ENCODE results near the gene HOXD12. TPM values are rescaled to one million over a fixed set of nuclear protein-coding genes. Genes with fewer than 3 reads are reported as not detected.

HOXD12 gene
- polyA plus RNA-seq, 3 donors = not detected

DNA sequence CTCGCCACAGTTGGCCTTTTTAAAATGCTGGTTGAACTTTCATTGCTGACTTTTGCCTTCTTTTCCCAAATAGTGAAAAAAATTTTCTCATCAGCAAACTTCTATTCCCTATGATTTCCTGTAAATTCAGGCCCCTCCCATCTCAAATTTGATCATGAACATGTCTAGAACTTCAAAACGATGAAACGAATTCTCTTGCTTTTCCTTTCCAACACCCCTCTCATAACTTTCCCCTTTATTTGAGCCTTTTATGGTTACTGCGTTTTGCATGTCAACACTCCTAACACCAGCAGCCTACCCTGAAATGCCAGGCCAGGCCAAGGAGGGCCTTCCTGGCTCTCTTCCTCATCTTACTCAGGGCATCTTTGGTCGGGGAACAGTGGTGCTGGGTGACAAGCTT is 8.7 kb upstream of the HOXD12 start:
- no peak overlapping the region for H3K27ac ChIP-seq (ENCODE audit: low read depth, low read length)
- WGBS, 3 donors = 27 to 39% (median 31%) methylated on average over 5 of the region's 5 CpGs

DNA sequence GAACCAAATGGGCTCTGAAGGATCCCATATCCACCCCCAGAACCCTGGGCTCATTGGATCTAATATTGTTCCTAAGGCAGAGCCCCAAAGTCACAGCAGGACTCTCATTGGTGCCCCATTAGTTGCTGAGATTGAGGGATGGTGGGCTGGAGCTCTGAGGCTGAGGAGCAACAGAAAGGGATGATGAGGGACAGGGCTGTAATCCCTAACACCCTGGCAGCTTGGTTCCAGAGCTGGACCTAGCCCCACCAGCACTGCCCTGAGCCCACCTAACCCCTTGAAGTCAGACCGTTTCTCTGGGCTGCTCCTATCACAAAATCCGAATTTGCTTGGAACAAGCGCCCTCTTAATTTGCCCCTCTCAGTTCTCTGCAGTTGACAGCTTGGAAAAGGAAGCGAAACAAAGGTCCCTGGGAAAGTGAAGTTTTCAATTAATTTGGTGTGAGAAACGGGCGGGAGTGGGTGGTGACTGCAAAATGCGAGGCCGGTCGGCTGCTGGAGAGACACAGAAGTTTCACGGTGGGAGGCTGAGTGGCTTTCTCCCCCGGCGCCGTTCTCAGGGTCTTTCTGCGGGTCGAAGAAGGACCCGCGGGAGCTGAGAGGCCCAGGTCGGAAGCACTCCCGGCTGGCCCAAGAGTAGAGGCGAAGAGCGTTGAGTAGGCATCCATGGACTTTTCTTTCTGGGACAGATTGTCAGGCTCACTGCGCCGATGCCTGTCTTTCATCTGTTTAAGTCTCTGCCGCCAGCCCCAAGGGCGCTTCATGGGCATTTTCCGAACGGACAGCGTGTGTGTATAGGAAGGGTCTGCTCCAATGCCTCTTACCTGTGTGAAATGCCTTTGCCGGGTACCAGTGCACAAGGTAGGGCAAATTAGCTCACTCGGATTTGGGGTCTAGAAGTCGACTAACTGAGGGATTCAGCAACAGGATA is 8.0 kb upstream of the HOXD12 start:
- no peak overlapping the region for H3K27ac ChIP-seq (ENCODE audit: low read depth, low read length)
- WGBS, 3 donors = 6 to 23% (median 7%) methylated on average over 31 of the region's 31 CpGs

DNA sequence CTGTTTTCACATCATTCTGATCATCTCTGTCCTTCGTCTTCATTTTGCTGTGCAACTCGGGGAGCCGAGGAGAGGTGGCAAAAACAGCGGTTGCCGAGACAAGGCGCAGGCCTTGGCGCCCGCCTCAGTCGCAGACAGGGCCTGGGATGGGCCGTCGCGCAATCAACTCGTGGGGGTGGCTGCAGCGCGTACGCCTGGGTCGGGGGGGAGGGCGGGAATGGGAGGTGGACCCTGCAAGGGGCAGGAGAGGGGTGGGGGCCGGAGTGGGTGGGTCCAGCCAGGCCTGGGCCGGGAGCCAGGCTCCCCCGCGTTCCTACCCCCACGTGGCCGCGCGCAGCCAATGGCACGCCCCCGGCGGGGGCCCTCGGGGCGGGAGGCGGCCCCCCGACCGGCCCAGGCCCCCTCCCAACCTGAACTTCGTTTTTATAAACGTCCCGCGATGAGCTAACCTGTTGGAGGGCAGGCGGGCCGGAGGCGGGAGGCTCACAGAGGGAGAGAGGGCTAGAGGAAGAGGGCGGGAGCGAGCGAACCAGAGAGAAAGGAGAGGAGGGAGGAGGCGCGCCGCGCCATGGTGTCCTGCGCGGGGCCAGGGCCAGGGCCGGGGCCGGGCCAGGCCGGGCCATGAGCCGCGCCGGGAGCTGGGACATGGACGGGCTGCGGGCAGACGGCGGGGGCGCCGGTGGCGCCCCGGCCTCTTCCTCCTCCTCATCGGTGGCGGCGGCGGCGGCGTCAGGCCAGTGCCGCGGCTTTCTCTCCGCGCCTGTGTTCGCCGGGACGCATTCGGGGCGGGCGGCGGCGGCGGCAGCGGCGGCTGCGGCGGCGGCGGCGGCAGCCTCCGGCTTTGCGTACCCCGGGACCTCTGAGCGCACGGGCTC is 7.1 kb upstream of the HOXD12 start, which contains the start of gene HOXD13:
TSS of gene HOXD13 (plus strand) at position 452 of the 875 bp plus-strand sequence. CDS start at position 622, 170 bp downstream.
- WGBS, 3 donors = 3 to 4% (median 4%) methylated on average over 44 to 91 of the region's 95 CpGs
- no peak within 1 kb of the TSS for H3K27ac ChIP-seq (ENCODE audit: low read depth, low read length)

DNA sequence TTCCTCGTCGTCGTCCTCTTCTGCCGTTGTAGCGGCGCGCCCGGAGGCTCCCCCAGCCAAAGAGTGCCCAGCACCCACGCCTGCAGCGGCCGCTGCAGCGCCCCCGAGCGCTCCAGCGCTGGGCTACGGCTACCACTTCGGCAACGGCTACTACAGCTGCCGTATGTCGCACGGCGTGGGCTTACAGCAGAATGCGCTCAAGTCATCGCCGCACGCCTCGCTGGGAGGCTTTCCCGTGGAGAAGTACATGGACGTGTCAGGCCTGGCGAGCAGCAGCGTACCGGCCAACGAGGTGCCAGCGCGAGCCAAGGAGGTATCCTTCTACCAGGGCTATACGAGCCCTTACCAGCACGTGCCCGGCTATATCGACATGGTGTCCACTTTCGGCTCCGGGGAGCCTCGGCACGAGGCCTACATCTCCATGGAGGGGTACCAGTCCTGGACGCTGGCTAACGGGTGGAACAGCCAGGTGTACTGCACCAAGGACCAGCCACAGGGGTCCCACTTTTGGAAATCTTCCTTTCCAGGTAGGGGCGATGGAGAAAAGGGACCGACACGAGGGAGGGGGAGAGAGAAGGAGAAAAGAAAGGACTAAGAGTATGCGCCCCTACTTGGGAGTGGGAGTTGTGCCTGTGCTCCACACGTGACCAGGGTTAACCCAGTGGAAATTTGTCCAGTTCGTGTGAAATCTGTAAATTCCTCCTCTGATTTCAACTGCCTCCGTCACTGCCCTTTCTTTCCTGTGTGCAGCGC is 6.3 kb upstream of the HOXD12 start:
- H3K27ac ChIP-seq (ENCODE audit: low read depth, low read length) = no peak overlapping the region
- WGBS, 3 donors = 2 to 6% (median 4%) methylated on average over 44 to 53 of the region's 53 CpGs

DNA sequence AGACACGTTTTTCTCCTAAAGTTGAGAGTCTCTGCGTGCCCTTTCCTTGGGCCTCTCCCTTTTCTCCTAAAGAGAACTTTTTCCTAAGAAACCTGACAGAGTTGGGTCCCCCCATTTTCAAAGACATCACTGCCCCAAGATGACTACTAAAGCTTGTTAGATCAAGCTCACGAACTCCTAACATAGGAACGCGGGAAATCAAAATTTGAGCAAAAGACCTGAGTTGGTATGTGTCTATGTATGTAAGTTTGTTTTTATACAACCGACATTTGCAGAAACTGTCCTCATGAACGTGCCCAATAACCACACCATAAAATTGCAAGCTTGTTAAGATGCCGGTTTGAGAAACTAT is 5.7 kb upstream of the HOXD12 start:
- 11 to 24% (median 11%) methylated on average over 8 of the region's 8 CpGs for WGBS, 3 donors
- no peak overlapping the region for H3K27ac ChIP-seq (ENCODE audit: low read depth, low read length)

DNA sequence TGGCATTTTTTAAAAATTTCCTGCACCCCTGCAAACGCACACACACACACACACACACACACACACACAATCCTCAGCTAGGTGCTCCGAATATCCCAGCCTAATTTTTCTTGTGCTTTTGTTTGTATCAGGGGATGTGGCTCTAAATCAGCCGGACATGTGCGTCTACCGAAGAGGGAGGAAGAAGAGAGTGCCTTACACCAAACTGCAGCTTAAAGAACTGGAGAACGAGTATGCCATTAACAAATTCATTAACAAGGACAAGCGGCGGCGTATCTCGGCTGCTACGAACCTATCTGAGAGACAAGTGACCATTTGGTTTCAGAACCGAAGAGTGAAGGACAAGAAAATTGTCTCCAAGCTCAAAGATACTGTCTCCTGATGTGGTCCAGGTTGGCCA is 5.2 kb upstream of the HOXD12 start:
- no peak overlapping the region for H3K27ac ChIP-seq (ENCODE audit: low read depth, low read length)
- 3 to 25% (median 8%) methylated on average over 12 of the region's 12 CpGs for WGBS, 3 donors

DNA sequence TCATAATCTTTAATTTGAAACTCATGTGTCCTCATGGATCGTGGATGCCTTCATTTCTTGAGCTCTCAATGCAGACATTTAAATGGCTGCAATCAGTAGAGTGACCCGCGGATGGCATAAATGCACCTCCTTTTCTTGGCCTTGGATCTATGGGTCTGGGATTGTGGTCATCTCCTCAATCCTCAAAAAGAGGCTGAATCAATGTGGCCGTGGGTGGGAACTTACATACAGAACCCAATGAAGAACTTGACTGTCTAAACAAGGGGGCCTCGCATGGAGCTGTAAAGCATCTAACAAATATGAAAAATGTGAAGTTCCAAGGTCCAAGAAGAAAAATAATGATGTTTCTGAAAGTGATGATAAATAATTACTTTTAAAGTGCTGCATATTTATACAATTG is 4.2 kb upstream of the HOXD12 start:
- WGBS, 3 donors = 15 to 33% (median 18%) methylated on average over 5 of the region's 5 CpGs
- H3K27ac ChIP-seq (ENCODE audit: low read depth, low read length) = no peak overlapping the region

DNA sequence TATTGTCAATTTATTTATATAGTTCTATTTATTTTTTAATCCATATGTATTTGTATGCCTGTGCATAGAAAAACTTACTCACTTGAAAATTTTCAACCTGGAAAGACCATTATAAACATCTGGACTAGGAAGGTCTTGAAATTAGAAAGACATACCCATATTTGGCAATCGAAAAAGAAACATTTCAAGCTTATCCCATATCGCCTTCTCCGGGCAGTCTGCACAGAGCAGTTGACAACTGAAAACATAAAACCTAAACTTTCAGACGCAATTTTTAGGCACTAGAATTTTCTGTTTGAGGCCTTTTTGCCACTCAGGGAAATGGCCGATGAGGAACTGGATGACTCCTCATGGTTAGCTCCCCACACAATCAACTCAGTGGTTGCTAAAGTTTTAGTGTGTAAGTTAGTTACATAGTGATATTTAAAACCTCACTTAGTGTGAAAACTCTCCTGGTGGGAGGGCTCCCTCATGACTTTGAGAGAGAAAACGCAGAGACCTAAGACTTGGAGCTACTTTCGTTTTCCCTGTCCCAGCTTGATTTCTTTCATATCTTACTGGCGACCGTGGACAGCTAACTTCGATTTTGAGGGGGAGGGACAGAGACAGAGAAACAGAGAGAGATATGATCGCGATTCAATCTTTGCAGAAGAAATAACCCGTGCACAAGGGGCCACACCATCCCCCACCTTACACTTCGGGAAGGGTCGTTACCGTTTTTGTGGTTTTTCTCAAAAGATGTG is 3.2 kb upstream of the HOXD12 start:
- H3K27ac ChIP-seq (ENCODE audit: low read depth, low read length) = no peak overlapping the region
- 8 to 13% (median 9%) methylated on average over 16 of the region's 16 CpGs for WGBS, 3 donors

DNA sequence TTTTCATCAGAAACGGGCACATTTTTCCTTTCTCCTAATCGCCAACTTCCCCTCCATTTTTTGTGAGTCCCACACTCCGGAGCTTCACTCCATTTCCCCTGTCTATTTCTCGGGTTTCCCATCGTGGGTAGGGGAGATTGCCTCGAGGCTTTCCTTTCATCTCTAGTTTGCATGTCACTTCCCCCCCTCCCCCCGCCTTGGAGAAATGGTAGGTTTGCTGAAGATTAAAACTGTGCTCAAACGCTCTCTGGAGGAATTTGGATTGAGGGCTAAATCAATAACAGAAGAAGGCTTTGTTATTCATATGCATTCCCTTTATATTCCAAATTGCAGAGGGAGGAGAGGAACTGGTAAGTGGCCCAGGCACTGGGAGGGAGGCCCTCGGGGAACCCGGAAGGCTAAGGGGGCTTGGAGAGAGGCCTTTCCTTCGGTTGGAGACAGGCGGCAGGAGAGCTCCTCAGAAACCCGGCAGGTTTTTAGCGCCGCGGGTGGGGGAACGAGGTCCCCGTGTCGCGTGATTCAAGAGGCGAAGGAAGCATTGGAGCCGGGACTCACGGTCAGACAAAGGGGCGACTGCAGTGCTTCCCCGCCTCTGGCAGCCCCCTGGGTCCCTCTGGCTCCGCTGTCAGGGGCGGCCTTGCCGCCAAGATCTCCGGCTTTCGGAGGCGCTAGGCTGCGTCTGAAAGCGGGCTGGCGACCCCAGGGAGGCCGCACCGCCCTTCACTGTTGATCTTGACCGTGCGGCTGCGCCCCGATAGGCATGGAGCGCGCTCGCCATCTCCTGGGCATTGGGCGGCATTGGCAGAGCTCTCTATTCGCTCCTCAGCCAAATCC is 2.4 kb upstream of the HOXD12 start:
- 1 to 2% (median 2%) methylated on average over 44 to 45 of the region's 45 CpGs for WGBS, 3 donors
- H3K27ac ChIP-seq (ENCODE audit: low read depth, low read length) = no peak overlapping the region

DNA sequence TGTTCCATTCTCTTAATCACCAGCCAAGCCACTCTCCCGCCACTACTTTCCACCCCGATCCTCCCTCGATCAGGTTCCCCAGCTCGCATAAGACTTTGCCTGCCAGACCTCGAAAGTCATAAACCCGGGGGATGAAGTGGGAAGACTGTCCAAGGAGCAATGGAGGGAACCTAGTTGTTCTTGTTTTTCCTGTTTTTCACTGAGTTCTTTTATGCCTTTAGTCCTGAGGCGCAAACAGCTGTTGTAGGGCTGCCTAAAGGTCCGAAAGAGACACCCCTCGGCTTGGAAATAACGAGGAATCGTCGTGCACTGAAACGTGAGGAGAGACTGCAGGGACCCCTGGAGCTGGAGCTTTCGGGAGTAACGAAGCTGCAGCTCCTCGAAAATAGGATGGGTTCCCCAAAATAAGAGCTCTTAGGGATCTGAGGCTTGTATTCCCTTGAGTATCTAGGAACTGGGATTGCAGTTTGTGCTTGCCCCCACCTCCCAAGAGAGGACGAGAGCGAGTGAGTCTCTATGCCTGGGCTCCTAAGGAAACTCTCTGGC is 1.7 kb upstream of the HOXD12 start:
- no peak overlapping the region for H3K27ac ChIP-seq (ENCODE audit: low read depth, low read length)
- 2 to 5% (median 5%) methylated on average over 18 of the region's 18 CpGs for WGBS, 3 donors

DNA sequence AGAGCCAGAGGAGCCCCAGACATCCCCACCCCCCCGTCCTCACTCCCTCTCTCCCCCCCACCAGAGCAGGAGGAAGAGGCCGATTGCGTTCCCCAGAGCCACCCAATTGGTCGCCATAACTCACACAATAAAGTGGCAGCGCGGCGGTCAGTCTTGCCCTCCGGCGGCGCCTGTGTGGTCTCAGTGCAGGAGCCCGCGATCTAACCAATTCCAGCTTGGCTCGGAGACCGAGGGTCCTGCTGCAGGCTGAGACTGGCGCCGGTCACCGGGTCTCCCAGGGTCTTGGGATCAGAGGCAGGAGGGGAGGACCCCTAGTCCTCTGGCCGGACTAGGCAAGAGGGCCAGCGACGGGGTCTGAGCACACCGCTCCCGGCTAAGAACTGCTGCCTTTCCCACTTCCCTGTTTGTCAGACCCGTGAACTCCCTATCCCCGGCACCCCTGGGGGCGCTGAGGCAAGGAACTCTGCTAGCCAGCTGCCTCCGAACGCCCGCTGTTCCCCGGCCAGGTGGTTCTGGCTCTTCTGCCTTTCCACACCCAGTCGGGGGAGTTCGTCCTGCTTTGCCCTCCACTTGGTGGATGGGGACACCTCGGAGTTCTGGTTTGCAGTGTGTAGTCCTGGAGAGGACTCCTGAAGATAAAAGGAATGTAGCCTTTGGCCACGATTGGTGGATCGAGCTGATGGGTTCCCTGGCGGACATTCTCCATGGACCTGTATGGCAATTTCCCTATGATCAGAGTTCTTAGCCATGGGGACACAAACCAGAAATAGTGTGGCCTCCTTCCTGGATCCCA is 1.0 kb upstream of the HOXD12 start:
- WGBS, 3 donors = 2 to 11% (median 5%) methylated on average over 35 of the region's 35 CpGs
- no peak overlapping the region for H3K27ac ChIP-seq (ENCODE audit: low read depth, low read length)

DNA sequence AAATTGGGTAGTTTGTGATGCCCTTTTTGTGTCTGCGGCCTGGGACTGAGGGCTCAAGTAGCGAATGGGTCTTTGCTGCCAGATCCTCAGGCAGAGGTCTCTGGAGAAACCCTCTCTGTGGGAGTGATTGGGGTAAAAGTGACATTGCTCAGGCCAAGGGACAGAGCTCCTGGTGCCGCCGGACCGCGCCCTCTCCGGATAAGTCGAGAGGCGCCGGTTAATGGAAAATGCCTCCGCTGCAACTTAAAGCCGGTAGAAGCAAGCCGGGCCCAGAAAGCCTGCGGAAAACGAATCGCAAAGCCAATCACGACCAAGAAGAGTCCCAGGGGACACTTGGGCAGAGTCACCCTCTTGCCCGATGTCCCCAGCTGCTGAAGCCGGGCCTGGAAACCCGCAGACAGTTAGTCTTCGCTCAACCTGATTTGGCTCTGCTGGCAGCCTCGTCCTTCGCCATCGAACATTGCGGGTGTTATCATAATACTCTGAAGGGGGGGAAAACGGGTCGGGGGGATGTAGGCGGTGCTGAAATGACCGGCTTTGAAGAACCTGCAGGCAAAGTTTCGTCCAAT is 352 bp upstream of the HOXD12 start:
- H3K27ac ChIP-seq (ENCODE audit: low read depth, low read length) = no peak overlapping the region
- WGBS, 3 donors = 4 to 26% (median 8%) methylated on average over 30 of the region's 30 CpGs

DNA sequence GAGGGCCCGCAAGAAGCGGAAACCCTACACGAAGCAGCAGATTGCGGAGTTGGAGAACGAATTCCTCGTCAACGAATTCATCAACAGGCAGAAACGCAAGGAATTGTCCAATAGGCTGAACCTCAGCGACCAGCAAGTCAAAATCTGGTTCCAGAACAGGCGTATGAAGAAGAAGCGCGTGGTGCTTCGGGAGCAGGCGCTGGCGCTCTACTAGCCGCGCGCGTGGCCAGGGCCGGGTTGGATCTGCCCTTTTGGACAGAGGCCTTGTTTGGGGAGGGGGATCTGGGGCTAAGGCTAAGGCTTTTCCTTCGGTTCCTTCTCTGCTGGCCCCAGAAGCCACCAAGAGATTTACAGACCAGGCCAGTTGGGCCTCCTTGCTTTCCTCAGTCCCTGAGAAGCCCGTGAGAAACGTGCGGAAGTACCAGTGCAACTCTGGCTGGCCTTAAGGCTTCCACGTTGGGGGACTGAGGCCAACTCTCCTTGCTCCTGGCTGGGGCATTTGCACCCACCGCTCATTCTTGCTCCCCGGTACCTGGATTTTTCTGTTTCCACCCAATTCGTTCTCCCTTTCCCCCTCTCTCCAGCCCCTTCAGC is 1.0 kb downstream of the HOXD12 start:
- no peak overlapping the region for H3K27ac ChIP-seq (ENCODE audit: low read depth, low read length)
- WGBS, 3 donors = 8 to 24% (median 8%) methylated on average over 28 of the region's 28 CpGs

DNA sequence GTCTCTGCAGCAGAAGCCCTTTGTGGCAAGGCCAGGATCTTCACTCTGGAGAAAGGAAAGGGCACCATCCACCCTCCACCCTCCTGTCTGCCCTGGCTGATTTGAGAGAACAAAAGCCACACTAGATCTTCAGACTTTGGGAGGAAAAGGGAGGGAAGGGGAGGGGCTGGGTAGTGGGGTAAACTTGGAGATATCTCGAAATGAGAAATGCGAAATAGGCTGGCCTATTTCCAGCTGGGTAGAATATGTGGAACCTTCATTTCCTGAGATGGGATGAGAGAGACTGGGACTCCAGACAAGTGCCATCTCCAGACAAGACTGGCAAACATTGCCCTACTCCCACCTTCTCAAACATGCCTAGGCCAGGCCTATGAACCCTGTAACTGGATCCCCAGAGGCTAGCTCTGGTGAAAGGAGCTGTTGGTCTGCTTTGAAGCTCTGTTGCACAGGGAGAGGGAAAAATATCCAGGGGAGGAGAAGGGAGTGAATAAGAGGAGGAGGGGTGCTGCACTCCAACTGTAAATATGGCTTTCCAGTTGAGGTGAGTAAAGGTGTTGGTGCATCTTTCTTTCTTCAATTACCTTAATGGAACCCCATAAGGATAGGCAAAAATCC is 1.7 kb downstream of the HOXD12 start:
- WGBS, 3 donors = 19 to 44% (median 22%) methylated on average over 2 of the region's 2 CpGs

DNA sequence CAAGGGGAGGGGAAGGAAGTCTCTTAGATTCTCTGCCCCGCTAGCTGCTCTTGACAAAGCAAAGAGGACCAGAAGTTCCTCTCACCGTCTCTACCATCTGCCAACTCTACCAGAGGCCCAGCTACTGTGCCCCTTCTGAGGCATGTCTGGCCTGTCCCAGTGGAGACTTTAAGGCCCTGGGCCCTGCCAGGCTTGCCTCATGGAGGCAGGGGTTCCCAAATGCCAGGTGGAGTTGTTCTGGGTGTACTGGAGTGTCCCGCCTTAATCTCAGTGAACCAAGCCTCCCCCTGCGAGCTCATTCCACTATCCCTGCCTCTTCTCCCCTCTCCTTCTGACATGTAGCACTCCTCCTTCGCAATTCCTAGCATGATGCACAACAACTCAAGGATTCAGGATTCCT is 2.2 kb downstream of the HOXD12 start:
- no peak overlapping the region for H3K27ac ChIP-seq (ENCODE audit: low read depth, low read length)
- 27 to 55% (median 32%) methylated on average over 5 of the region's 5 CpGs for WGBS, 3 donors

More for the DNA sequence above, 1.7 kb downstream of the HOXD12 start:
- H3K27ac ChIP-seq (ENCODE audit: low read depth, low read length) = no peak overlapping the region
